ENCODE data around the gene UBE2O. TPM values are rescaled to one million over a fixed set of nuclear protein-coding genes. Genes with fewer than 3 reads are reported as not detected.

UBE2O gene
- total RNA-seq, 2 donors from 2014 or later, result 29.1 to 38.9 TPM

GRCh38 chr17:76478730-76479514 lies 26.0 kb upstream of the UBE2O start:
- DNase-seq (no peak), ATAC-seq (no peak)
- Mint-ChIP-seq H3K4me3 (no peak overlapping the region), H3K4me1 (peaks cover 6% of the 10 kb centered on the region), H3K27ac (no peak overlapping the region), H3K36me3 (ENCODE audit: low read depth) (peaks cover 3% of the 10 kb centered on the region), H3K27me3 (no peaks in the 10 kb centered on the region)
- H3K9me3 ChIP-seq (ENCODE audit: control insufficient read depth, low read length, poor library complexity, severe bottlenecking), result no peaks in the 10 kb centered on the region

GRCh38 chr17:76478097-76478496 lies 25.1 kb upstream of the UBE2O start:
- Mint-ChIP-seq H3K27me3 (no peaks in the 10 kb centered on the region), H3K36me3 (ENCODE audit: low read depth) (peaks cover 3% of the 10 kb centered on the region), H3K27ac (peak overlapping the region; percentile 80), H3K4me3 (no peak overlapping the region), H3K4me1 (peaks cover 3% of the 10 kb centered on the region)
- DNase-seq (no peak), ATAC-seq (no peak)
- H3K9me3 ChIP-seq (ENCODE audit: control insufficient read depth, low read length, poor library complexity, severe bottlenecking), result no peaks in the 10 kb centered on the region

- H3K27ac Mint-ChIP-seq, result peak overlapping the region; percentile 80
- no peaks in the 10 kb centered on the region for H3K27me3 Mint-ChIP-seq
- DNase-seq (no peak), ATAC-seq (no peak)
- H3K9me3 ChIP-seq (ENCODE audit: control insufficient read depth, low read length, poor library complexity, severe bottlenecking), result no peaks in the 10 kb centered on the region
- no peak overlapping the region for H3K4me3 Mint-ChIP-seq
- peaks cover 3% of the 10 kb centered on the region for H3K36me3 Mint-ChIP-seq (ENCODE audit: low read depth)
- peaks cover 3% of the 10 kb centered on the region for H3K4me1 Mint-ChIP-seq
Measured at GRCh38 chr17:76477576-76477975, 24.6 kb upstream of the UBE2O start.

- peaks cover 3% of the 10 kb centered on the region for H3K36me3 Mint-ChIP-seq (ENCODE audit: low read depth)
- no peak overlapping the region for H3K27ac Mint-ChIP-seq
- no peaks in the 10 kb centered on the region for H3K27me3 Mint-ChIP-seq
- H3K9me3 ChIP-seq (ENCODE audit: control insufficient read depth, low read length, poor library complexity, severe bottlenecking), result no peaks in the 10 kb centered on the region
- no peak overlapping the region for H3K4me3 Mint-ChIP-seq
- peaks cover 3% of the 10 kb centered on the region for H3K4me1 Mint-ChIP-seq
- no peak for DNase-seq
- ATAC-seq, result no peak
Measured at GRCh38 chr17:76476736-76477135, 23.8 kb upstream of the UBE2O start.

GRCh38 chr17:76475302-76475701 lies 22.4 kb upstream of the UBE2O start:
- Mint-ChIP-seq H3K27me3 (no peaks in the 10 kb centered on the region), H3K4me1 (peaks cover 6% of the 10 kb centered on the region), H3K36me3 (ENCODE audit: low read depth) (peaks cover 5% of the 10 kb centered on the region), H3K4me3 (no peak overlapping the region), H3K27ac (peak overlapping the region; percentile 51)
- H3K9me3 ChIP-seq (ENCODE audit: control insufficient read depth, low read length, poor library complexity, severe bottlenecking), result no peaks in the 10 kb centered on the region
- ATAC-seq (no peak), DNase-seq (no peak)

GRCh38 chr17:76474894-76475293 lies 21.9 kb upstream of the UBE2O start:
- H3K36me3 Mint-ChIP-seq (ENCODE audit: low read depth), result peaks cover 5% of the 10 kb centered on the region
- peak overlapping the region; percentile 51 for H3K27ac Mint-ChIP-seq
- ATAC-seq (no peak), DNase-seq (no peak)
- no peaks in the 10 kb centered on the region for H3K9me3 ChIP-seq (ENCODE audit: control insufficient read depth, low read length, poor library complexity, severe bottlenecking)
- H3K4me3 Mint-ChIP-seq, result no peak overlapping the region
- no peaks in the 10 kb centered on the region for H3K27me3 Mint-ChIP-seq
- peaks cover 6% of the 10 kb centered on the region for H3K4me1 Mint-ChIP-seq

DNA sequence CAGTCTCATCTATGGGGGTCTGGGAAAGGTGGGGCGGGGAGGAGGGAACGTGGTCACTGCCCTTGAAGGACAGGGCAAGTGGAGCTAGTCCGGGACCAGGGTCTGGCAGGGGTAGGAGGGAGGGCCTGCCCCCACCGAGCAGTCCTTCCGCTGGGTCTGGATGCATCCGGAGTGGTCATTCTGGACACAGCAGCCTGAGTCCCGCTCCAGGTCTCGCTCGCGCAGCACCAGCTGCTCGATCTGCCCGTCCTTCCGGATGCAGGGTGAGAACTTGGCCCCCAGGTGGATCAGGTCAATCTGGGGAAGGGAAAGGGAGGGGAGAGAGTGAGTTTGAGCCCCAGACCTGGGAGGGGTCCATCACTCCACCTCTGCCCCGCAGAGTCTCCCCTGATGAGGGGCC lies 21.3 kb upstream of the UBE2O start:
- no peak overlapping the region for H3K4me3 Mint-ChIP-seq
- H3K27ac Mint-ChIP-seq, result no peak overlapping the region
- peaks cover 6% of the 10 kb centered on the region for H3K4me1 Mint-ChIP-seq
- no peak for ATAC-seq
- no peaks in the 10 kb centered on the region for H3K9me3 ChIP-seq (ENCODE audit: control insufficient read depth, low read length, poor library complexity, severe bottlenecking)
- no peak for DNase-seq
- H3K27me3 Mint-ChIP-seq, result no peaks in the 10 kb centered on the region
- peaks cover 5% of the 10 kb centered on the region for H3K36me3 Mint-ChIP-seq (ENCODE audit: low read depth)

- ATAC-seq (peak; percentile 44), DNase-seq (no peak)
- H3K9me3 ChIP-seq (ENCODE audit: control insufficient read depth, low read length, poor library complexity, severe bottlenecking), result no peaks in the 10 kb centered on the region
- no peak overlapping the region for H3K27ac Mint-ChIP-seq
- H3K4me1 Mint-ChIP-seq, result peaks cover 6% of the 10 kb centered on the region
- no peaks in the 10 kb centered on the region for H3K27me3 Mint-ChIP-seq
- peaks cover 5% of the 10 kb centered on the region for H3K36me3 Mint-ChIP-seq (ENCODE audit: low read depth)
- H3K4me3 Mint-ChIP-seq, result no peak overlapping the region
Measured at GRCh38 chr17:76473541-76473985, 20.6 kb upstream of the UBE2O start.

- no peak for DNase-seq
- no peaks in the 10 kb centered on the region for H3K9me3 ChIP-seq (ENCODE audit: control insufficient read depth, low read length, poor library complexity, severe bottlenecking)
- no peak overlapping the region for H3K27ac Mint-ChIP-seq
- no peak for ATAC-seq
- H3K36me3 Mint-ChIP-seq (ENCODE audit: low read depth), result peaks cover 5% of the 10 kb centered on the region
- H3K27me3 Mint-ChIP-seq, result no peaks in the 10 kb centered on the region
- peaks cover 2% of the 10 kb centered on the region for H3K4me1 Mint-ChIP-seq
- no peak overlapping the region for H3K4me3 Mint-ChIP-seq
Measured at GRCh38 chr17:76472726-76473125, 19.8 kb upstream of the UBE2O start.

DNA sequence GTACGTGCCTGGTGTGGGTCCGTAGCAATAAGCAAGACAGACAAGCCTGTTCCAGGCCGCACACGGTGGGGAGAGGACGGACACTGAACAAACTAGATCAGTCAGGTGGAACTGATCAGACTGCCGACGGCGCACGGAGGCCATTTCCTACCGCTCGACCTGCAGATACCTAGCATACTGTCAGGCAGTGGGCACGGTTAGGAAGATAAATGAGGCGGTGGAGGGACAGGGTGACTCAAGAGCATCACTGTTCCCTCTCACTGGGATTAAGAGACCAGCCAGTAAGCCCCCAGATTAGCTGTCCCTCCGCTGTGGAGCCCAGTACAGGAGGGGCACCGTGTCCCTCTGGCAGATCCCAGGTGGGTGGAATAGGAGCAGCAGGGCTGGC lies 19.3 kb upstream of the UBE2O start:
- ATAC-seq (no peak), DNase-seq (no peak)
- peaks cover 2% of the 10 kb centered on the region for H3K4me1 Mint-ChIP-seq
- peaks cover 5% of the 10 kb centered on the region for H3K36me3 Mint-ChIP-seq (ENCODE audit: low read depth)
- no peaks in the 10 kb centered on the region for H3K9me3 ChIP-seq (ENCODE audit: control insufficient read depth, low read length, poor library complexity, severe bottlenecking)
- H3K27me3 Mint-ChIP-seq, result no peaks in the 10 kb centered on the region
- H3K27ac Mint-ChIP-seq, result no peak overlapping the region
- no peak overlapping the region for H3K4me3 Mint-ChIP-seq

DNA sequence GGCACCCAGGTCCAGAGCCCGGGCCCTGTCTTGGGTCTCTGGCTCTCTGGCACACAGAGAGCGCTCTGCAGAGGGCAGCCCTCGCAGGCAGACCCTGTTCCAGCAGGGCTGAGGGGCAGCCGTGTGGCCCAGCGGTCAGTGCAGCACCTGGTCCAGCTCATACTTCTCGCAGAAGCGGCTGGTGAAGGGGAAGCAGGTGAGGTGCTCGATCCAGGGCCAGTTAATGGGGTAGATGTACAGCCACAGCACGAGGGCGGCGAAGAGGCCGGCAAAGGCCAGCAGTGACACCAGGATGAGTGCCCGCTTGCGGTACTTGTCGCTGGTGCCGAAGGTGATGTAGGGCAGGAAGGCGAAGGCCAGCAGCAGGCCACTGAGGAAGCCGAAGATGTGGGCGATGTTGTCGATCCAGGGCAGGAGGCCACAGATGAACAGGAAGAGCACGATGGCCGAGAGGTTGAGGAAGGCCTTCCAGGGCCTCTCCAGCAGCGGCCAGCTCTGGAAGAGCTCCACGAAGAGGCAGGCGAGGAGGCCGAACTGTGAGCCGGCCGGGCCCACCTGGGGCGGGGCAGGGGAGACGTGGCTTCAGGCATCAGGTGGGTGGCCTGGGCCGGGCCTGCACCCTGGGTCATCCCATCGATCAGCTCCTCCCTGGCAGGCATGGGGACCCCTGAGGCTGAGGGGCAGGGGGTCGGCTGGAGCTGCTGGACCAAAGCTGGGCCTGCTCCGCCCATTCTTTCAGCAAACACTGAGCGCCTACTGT lies 18.7 kb upstream of the UBE2O start:
- Mint-ChIP-seq H3K4me3 (no peak overlapping the region), H3K36me3 (ENCODE audit: low read depth) (peaks cover 5% of the 10 kb centered on the region), H3K4me1 (peaks cover 2% of the 10 kb centered on the region), H3K27me3 (no peaks in the 10 kb centered on the region), H3K27ac (no peak overlapping the region)
- no peak for DNase-seq
- no peak for ATAC-seq
- no peaks in the 10 kb centered on the region for H3K9me3 ChIP-seq (ENCODE audit: control insufficient read depth, low read length, poor library complexity, severe bottlenecking)

GRCh38 chr17:76469991-76470739 lies 17.2 kb upstream of the UBE2O start:
- DNase-seq (no peak), ATAC-seq (no peak)
- H3K9me3 ChIP-seq (ENCODE audit: control insufficient read depth, low read length, poor library complexity, severe bottlenecking), result no peaks in the 10 kb centered on the region
- no peak overlapping the region for H3K27ac Mint-ChIP-seq
- no peak overlapping the region for H3K4me3 Mint-ChIP-seq
- no peaks in the 10 kb centered on the region for H3K27me3 Mint-ChIP-seq
- peaks cover 5% of the 10 kb centered on the region for H3K36me3 Mint-ChIP-seq (ENCODE audit: low read depth)
- peaks cover 6% of the 10 kb centered on the region for H3K4me1 Mint-ChIP-seq

Measured in T-helper 17 cell (primary cell).